ENCODE measurements around the gene KCP. TPM values are rescaled to one million over a fixed set of nuclear protein-coding genes. Genes with fewer than 3 reads are reported as not detected.

Gene KCP
- total and polyA plus RNA-seq, 2 donors (not counting 1 experiment from before 2014, with no cell fraction given) = 2.3 to 3.8 TPM

DNA sequence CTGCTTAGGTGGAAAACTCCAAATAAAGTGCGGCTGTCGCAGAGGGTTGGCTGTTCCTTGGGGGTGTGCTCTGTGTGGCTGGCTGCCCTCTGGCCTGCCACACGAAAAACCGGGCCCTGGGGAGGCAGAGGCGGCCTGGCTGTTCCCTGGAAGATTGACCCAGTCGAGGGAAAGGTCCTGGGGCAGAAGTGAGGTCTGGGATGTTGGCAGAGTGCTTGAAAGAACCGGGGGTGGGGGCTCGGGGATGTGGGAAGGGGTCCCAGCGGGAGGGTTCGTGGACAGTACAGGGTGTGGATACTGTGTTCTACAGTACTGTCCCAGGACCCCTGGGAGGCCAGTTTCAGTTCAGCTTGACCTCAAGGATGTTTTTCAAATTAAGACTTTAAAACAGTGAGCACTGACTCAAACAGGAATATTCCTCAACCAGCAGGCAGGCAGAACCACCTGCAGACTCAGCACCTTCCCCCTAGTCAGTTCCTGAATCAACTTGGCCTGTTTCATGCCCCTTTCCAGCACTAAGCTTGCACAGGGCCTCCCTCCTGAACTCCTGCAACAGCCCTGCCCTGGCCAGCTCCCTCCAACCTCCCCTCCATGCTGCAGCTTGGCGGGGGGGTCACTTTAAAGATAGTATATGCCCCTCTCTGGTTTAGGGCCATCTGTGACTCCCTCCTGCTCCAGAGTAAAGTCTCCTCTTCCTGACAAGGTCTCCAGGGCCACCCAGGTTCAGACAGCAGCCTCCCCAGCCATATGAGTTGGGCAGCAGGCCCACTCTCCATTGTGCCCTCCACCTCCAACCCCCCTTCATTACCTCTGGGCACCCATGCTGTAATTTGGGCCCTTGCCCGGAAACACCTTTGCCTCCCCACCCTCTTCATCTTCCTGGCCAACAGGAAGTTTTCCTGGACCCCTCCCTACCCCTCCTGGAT, 51.0 kb downstream of the KCP start:
- Histone ChIP-seq H3K9me3 (ENCODE audit: control extremely low read depth in 1 of 3, control insufficient read depth in 2 of 3, insufficient read depth in 1 of 3, low read length in 2 of 3) (no peaks in the 10 kb centered on the region), H3K4me1 (ENCODE audit: control insufficient read depth in 2 of 2, insufficient read depth in 2 of 2, low read length in 2 of 2) (peaks cover 11 to 20% of the 10 kb centered on the region in 2 donors), H4K20me1 (ENCODE audit: control insufficient read depth, insufficient read depth, low read length, poor library complexity, severe bottlenecking) (peaks cover 10% of the 10 kb centered on the region), H3K4me2 (replicated peaks; ENCODE audit: low read depth, low read length, poor library complexity, severe bottlenecking) (no peak overlapping the region), H3K27me3 (replicated peaks in 1 of 4; ENCODE audit: control extremely low read depth in 1 of 4, control insufficient read depth in 3 of 4, insufficient read depth in 4 of 4, low read length in 3 of 4) (no peaks in the 10 kb centered on the region), H3K27ac (ENCODE audit: low read length in 2 of 2) (no peak overlapping the region), H3K79me2 (ENCODE audit: control insufficient read depth, insufficient read depth, low read length) (peaks cover 18% of the 10 kb centered on the region), H2AFZ (ENCODE audit: insufficient read depth, low read depth, low read length, poor library complexity, severe bottlenecking) (no peak overlapping the region), H3K4me3 (ENCODE audit: control extremely low read depth in 1 of 5, extremely low read depth in 1 of 5, insufficient read depth in 1 of 5, low read depth in 2 of 5, low read length in 4 of 5) (no peak overlapping the region), H3K36me3 (replicated peaks in 1 of 2; ENCODE audit: control extremely low read depth in 1 of 2, control insufficient read depth in 1 of 2, extremely low read depth in 1 of 2, insufficient read depth in 2 of 2, low read length in 1 of 2) (no peaks in the 10 kb centered on the region), H3K9ac (ENCODE audit: low read length) (no peak overlapping the region)
- Mint-ChIP-seq H3K4me1 (peaks cover 23% of the 10 kb centered on the region), H3K4me3 (no peak overlapping the region), H3K27ac (no peak overlapping the region), H3K27me3 (no peaks in the 10 kb centered on the region), H3K9me3 (ENCODE audit: insufficient read depth) (no peaks in the 10 kb centered on the region)
- 87% methylated on average over 11 of the region's 12 CpGs for WGBS (ENCODE audit: insufficient coverage)
- TF ChIP-seq EZH2 (IDR thresholded peaks at IDR 0.05; ENCODE audit: borderline replicate concordance, insufficient read depth, low read depth, low read length, poor library complexity, severe bottlenecking) (no peak), CTCF (IDR thresholded peaks at IDR 0.05) (no peak)
- ChIA-PET POLR2A (interaction anchor here (1.0 kb wide), 1 partner anchor 16 kb away, joined by 3 read pairs; no protein-coding TSS in a partner anchor), CTCF (interaction anchor here (0.6 to 2.0 kb wide), 2 partner anchors 24 to 431 kb away, joined by 3 to 7 read pairs; no protein-coding TSS in a partner anchor)
- DNase-seq = no peak
- ATAC-seq (ENCODE audit: low read depth) = no peak
- intact Hi-C loops (cut with micrococcal nuclease) = no loop called here
